K562 (cell line): ENCODE data around the gene OR4D9. TPM values are rescaled to one million over a fixed set of nuclear protein-coding genes. Genes with fewer than 3 reads are reported as not detected.

Experiments used
- BRF1 ChIP-seq: IDR thresholded peaks from 3 replicates; pipeline ENCODE4 v1.6.1; 2011; ENCODE audit warnings: borderline replicate concordance, mild to moderate bottlenecking; ENCODE audit not compliant: insufficient read length; ENCODE audit errors: extremely low read depth
- MAFK ChIP-seq: IDR thresholded peaks from 2 replicates; pipeline ENCODE4 v1.6.1; 2011; ENCODE audit warnings: low read length, improper control_type of control experiment
- NUFIP1 ChIP-seq: fragments of 450-650 bp; IDR thresholded peaks from 2 replicates; pipeline ENCODE4 v1.6.1; 2018; ENCODE audit not compliant: partially characterized antibody
- RAD51 ChIP-seq: fragments of 450-650 bp; IDR thresholded peaks from 2 replicates; pipeline ENCODE4 v1.7.1; 2016; ENCODE audit warnings: low read depth, mild to moderate bottlenecking, borderline replicate concordance
- RBM14 ChIP-seq: fragments of 200-400 bp; formaldehyde crosslinking; IDR thresholded peaks from 2 replicates; pipeline ENCODE4 v1.6.1; 2018; ENCODE audit warnings: low read depth, mild to moderate bottlenecking, low read length, moderate library complexity, borderline replicate concordance; ENCODE audit not compliant: insufficient read depth
- SRSF9 ChIP-seq: fragments of 200-400 bp; formaldehyde crosslinking; IDR thresholded peaks from 2 replicates; pipeline ENCODE4 v1.6.1; 2017; ENCODE audit warnings: low read depth, low read length, borderline replicate concordance
- ZNF41 ChIP-seq: fragments of 250-450 bp; sonication (Bioruptor Pico); conservative IDR thresholded peaks from 2 replicates; pipeline ENCODE4 v1.4.0; 2020; ENCODE audit warnings: mild to moderate bottlenecking
- polyA plus RNA-seq, 8 experiments: library from polyadenylated mRNA; depleted of rRNA in 4 of 8; stranded (reverse) in 5 of 8; unstranded in 3 of 8; fragments of >200 nt; fragmentation: Nextera tagmentation in 2 of 8; fragmentation: Illumina TruSeq in 1 of 8; extraction: Ambion mirVana in 2 of 8; extraction: Trizol in 1 of 8; gene quantifications; 2 replicates each; pipeline versions ENCODE4 v1.2.1 to v1.2.3, GENCODE V29; 2011 to 2014; ENCODE audit warnings: inconsistent platforms in 1 of 8, missing spikeins in 1 of 8
- total RNA-seq, 7 experiments: library from RNA; depleted of rRNA in 6 of 7; stranded (reverse); fragments of >200 nt in 6 of 7; fragmentation: Illumina TruSeq in 2 of 7; extraction: Trizol in 2 of 7; gene quantifications; 2 replicates each; pipeline versions ENCODE4 v1.2.1 to v1.2.3, GENCODE V29; 2011 to 2021; ENCODE audit warnings: low replicate concordance in 1 of 7
- TF ChIP-seq, protein P1 (sequence below): fragments of 450-650 bp; formaldehyde crosslinking; IDR thresholded peaks from 2 replicates; pipeline ENCODE4 v1.4.0; 2020; ENCODE audit warnings: mild to moderate bottlenecking, moderate library complexity
- TF ChIP-seq, protein P2 (sequence below): fragments of 250-450 bp; sonication (Bioruptor Pico); IDR thresholded peaks from 2 replicates; pipeline ENCODE4 v1.4.0; 2020; ENCODE audit warnings: mild to moderate bottlenecking, moderate library complexity
- TF ChIP-seq, protein P3 (sequence below), 2 experiments: fragments of 200-800 bp in 1 of 2; sonication (Bioruptor generic) in 1 of 2; sonication (generic) in 1 of 2; formaldehyde crosslinking in 1 of 2; IDR thresholded peaks in 1 of 2; conservative IDR thresholded peaks in 1 of 2; 2 replicates each; pipeline versions ENCODE4 v1.5.0 to v1.6.1; 2016 to 2020; ENCODE audit warnings: missing compliant biosample characterization in 1 of 2, missing genetic modification characterization in 1 of 2, missing genetic modification reagents in 1 of 2
- TF ChIP-seq, protein P4 (sequence below): sonication (generic); formaldehyde crosslinking; IDR thresholded peaks from 2 replicates; pipeline ENCODE4 v1.8.1; 2023; ENCODE audit warnings: mild to moderate bottlenecking, missing genetic modification reagents
- TF ChIP-seq, protein P5 (sequence below): sonication (generic); formaldehyde crosslinking; IDR thresholded peaks from 2 replicates; pipeline ENCODE4 v1.8.0; 2022; ENCODE audit warnings: missing genetic modification reagents, mild to moderate bottlenecking, borderline replicate concordance

OR4D9 gene
- total and polyA plus RNA-seq, 9 of the 15 experiments (the other 6 are each of a cell fraction or from before 2014, with no cell fraction given): not detected

DNA sequence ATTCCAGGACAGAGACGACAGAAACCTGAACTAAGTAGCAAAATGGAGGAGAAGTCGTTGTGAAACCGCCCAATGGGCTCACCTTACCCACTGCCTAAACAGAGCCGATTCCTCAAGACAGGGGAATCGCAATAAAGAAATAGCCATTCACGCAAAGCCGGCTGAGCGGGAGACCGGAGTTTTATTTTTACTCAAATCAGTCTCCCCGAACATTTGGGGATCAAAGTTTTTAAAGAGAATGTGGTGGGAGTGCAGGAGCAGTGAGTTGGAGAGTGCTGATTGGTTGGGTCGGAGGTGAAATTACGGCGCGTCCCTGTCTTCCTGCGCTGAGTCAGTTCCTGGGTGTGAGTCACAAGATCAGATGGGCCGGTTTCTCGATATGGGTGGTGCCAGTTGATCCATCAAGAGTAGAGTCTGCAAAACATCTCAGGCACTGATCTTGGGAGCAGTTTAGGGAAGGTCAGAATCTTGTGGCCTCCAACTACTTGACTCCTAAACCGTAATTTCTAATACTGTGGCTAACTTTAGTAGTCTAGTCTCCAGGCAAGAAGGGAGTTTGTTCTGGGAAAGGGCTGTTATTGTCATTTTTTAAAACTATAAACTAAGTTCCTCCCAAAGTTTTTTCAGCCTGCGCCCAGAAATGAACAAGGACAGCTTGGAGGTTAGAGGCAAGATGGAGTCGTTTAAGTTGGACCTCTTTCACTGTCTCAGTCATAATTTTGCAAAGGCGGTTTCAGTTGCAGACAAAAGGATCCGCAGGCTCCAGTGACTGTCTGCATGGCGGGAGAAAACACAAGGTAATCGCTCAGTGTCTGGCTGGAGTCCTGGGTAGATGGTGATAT is 34.1 kb downstream of the OR4D9 start (continued):
- TF ChIP-seq BRF1 (no peak), SRSF9 (no peak), ZNF41 (CRISPR knock-in tag) (no peak), NUFIP1 (no peak), RBM14 (no peak), MAFK (peak; percentile 75), RAD51 (peak; percentile 51; the same call in 1 of the 2 replicates)
- TF ChIP-seq, protein P1, sequence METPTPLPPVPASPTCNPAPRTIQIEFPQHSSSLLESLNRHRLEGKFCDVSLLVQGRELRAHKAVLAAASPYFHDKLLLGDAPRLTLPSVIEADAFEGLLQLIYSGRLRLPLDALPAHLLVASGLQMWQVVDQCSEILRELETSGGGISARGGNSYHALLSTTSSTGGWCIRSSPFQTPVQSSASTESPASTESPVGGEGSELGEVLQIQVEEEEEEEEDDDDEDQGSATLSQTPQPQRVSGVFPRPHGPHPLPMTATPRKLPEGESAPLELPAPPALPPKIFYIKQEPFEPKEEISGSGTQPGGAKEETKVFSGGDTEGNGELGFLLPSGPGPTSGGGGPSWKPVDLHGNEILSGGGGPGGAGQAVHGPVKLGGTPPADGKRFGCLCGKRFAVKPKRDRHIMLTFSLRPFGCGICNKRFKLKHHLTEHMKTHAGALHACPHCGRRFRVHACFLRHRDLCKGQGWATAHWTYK (CRISPR knock-in tag): peak; percentile 11; the same call in 1 of the 2 replicates
- TF ChIP-seq, protein P2, sequence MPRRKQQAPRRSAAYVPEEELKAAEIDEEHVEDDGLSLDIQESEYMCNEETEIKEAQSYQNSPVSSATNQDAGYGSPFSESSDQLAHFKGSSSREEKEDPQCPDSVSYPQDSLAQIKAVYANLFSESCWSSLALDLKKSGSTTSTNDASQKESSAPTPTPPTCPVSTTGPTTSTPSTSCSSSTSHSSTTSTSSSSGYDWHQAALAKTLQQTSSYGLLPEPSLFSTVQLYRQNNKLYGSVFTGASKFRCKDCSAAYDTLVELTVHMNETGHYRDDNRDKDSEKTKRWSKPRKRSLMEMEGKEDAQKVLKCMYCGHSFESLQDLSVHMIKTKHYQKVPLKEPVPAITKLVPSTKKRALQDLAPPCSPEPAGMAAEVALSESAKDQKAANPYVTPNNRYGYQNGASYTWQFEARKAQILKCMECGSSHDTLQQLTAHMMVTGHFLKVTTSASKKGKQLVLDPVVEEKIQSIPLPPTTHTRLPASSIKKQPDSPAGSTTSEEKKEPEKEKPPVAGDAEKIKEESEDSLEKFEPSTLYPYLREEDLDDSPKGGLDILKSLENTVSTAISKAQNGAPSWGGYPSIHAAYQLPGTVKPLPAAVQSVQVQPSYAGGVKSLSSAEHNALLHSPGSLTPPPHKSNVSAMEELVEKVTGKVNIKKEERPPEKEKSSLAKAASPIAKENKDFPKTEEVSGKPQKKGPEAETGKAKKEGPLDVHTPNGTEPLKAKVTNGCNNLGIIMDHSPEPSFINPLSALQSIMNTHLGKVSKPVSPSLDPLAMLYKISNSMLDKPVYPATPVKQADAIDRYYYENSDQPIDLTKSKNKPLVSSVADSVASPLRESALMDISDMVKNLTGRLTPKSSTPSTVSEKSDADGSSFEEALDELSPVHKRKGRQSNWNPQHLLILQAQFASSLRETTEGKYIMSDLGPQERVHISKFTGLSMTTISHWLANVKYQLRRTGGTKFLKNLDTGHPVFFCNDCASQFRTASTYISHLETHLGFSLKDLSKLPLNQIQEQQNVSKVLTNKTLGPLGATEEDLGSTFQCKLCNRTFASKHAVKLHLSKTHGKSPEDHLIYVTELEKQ (CRISPR knock-in tag): no peak
- TF ChIP-seq, protein P3, sequence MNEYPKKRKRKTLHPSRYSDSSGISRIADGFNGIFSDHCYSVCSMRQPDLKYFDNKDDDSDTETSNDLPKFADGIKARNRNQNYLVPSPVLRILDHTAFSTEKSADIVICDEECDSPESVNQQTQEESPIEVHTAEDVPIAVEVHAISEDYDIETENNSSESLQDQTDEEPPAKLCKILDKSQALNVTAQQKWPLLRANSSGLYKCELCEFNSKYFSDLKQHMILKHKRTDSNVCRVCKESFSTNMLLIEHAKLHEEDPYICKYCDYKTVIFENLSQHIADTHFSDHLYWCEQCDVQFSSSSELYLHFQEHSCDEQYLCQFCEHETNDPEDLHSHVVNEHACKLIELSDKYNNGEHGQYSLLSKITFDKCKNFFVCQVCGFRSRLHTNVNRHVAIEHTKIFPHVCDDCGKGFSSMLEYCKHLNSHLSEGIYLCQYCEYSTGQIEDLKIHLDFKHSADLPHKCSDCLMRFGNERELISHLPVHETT (CRISPR knock-in tag; conservative IDR thresholded peaks at IDR 0.05 in 1 of 2, IDR thresholded peaks at IDR 0.05 in 1 of 2): peak in 1 of 2 experiments; percentile 30; a peak in 2 of 4 replicates
- TF ChIP-seq, protein P4, sequence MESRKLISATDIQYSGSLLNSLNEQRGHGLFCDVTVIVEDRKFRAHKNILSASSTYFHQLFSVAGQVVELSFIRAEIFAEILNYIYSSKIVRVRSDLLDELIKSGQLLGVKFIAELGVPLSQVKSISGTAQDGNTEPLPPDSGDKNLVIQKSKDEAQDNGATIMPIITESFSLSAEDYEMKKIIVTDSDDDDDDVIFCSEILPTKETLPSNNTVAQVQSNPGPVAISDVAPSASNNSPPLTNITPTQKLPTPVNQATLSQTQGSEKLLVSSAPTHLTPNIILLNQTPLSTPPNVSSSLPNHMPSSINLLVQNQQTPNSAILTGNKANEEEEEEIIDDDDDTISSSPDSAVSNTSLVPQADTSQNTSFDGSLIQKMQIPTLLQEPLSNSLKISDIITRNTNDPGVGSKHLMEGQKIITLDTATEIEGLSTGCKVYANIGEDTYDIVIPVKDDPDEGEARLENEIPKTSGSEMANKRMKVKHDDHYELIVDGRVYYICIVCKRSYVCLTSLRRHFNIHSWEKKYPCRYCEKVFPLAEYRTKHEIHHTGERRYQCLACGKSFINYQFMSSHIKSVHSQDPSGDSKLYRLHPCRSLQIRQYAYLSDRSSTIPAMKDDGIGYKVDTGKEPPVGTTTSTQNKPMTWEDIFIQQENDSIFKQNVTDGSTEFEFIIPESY (CRISPR knock-in tag): no peak
- TF ChIP-seq, protein P5, sequence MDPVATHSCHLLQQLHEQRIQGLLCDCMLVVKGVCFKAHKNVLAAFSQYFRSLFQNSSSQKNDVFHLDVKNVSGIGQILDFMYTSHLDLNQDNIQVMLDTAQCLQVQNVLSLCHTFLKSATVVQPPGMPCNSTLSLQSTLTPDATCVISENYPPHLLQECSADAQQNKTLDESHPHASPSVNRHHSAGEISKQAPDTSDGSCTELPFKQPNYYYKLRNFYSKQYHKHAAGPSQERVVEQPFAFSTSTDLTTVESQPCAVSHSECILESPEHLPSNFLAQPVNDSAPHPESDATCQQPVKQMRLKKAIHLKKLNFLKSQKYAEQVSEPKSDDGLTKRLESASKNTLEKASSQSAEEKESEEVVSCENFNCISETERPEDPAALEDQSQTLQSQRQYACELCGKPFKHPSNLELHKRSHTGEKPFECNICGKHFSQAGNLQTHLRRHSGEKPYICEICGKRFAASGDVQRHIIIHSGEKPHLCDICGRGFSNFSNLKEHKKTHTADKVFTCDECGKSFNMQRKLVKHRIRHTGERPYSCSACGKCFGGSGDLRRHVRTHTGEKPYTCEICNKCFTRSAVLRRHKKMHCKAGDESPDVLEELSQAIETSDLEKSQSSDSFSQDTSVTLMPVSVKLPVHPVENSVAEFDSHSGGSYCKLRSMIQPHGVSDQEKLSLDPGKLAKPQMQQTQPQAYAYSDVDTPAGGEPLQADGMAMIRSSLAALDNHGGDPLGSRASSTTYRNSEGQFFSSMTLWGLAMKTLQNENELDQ (CRISPR knock-in tag): no peak
